Suprapubic skin (tissue), 4 donors: ENCODE measurements around the gene MYO16. TPM values are rescaled to one million over a fixed set of nuclear protein-coding genes. Genes with fewer than 3 reads are reported as not detected.

Source experiments
- DNase-seq, 2 donors: peaks; one replicate each; pipeline ENCODE4 v3.0.0-alpha.2; 2019; ENCODE audit warnings: low spot score in 2 of 2
- H3K27ac ChIP-seq: fragments of 200-600 bp; sonication (generic); one replicate; pipeline ENCODE4 v1.5.1; 2019
- H3K27me3 ChIP-seq: fragments of 200-600 bp; sonication (generic); one replicate; pipeline ENCODE4 v1.5.1; 2019
- H3K36me3 ChIP-seq: fragments of 200-600 bp; sonication (generic); one replicate; pipeline ENCODE4 v1.5.1; 2019
- H3K4me1 ChIP-seq: fragments of 200-600 bp; sonication (generic); one replicate; pipeline ENCODE4 v1.5.1; 2019
- H3K4me3 ChIP-seq: fragments of 200-600 bp; sonication (generic); one replicate; pipeline ENCODE4 v1.5.1; 2019; ENCODE audit warnings: mild to moderate bottlenecking
- H3K9me3 ChIP-seq: fragments of 200-600 bp; sonication (generic); one replicate; pipeline ENCODE4 v1.5.1; 2019
- EP300 ChIP-seq: sonication (generic); formaldehyde crosslinking; IDR thresholded peaks from one replicate; pipeline ENCODE4 v1.6.1; 2017; ENCODE audit warnings: antibody characterized with exemption
- POLR2A ChIP-seq, 2 donors: fragments of 450-650 bp; IDR thresholded peaks; one replicate each; pipeline ENCODE4 v1.6.1; 2017; ENCODE audit warnings: antibody characterized with exemption in 2 of 2, mild to moderate bottlenecking in 2 of 2, moderate library complexity in 2 of 2
- POLR2AphosphoS5 ChIP-seq, 3 donors: sonication (generic); formaldehyde crosslinking; IDR thresholded peaks; one replicate each; pipeline ENCODE4 v1.6.1; 2017; ENCODE audit warnings: antibody characterized with exemption in 3 of 3
- WGBS: methylation state at CpG from one replicate; pipeline ENCODE4 v1.1.5; 2018; 5-methylcytosine and 5-hydroxymethylcytosine counted together
- total RNA-seq, 4 donors: library from RNA; depleted of rRNA; stranded (reverse); fragments of >200 nt; gene quantifications; one replicate each; pipeline ENCODE4 v1.1.0, GENCODE V29; 2016
- TF ChIP-seq, protein P1 (sequence below), 2 donors: fragments of 200-600 bp in 1 of 2; fragments of 450-650 bp in 1 of 2; sonication (generic) in 1 of 2; IDR thresholded peaks; one replicate each; pipeline ENCODE4 v1.5.1; 2016 to 2019; ENCODE audit warnings: antibody characterized with exemption in 2 of 2, mild to moderate bottlenecking in 1 of 2, moderate library complexity in 1 of 2

The MYO16 gene
- total RNA-seq, 4 donors from 2014 or later = 0.08 to 0.98 (median 0.25) TPM

GRCh38 chr13:108922108-108922507 lies 292.7 kb downstream of the MYO16 start:
- Histone ChIP-seq H3K4me1 (peaks cover 4% of the 10 kb centered on the region), H3K9me3 (no peaks in the 10 kb centered on the region), H3K27me3 (no peaks in the 10 kb centered on the region), H3K27ac (no peak overlapping the region), H3K4me3 (no peak overlapping the region), H3K36me3 (no peaks in the 10 kb centered on the region)
- no peak for TF ChIP-seq EP300
- TF ChIP-seq POLR2A (IDR thresholded peaks at IDR 0.05) = no peak
- TF ChIP-seq, protein P1, sequence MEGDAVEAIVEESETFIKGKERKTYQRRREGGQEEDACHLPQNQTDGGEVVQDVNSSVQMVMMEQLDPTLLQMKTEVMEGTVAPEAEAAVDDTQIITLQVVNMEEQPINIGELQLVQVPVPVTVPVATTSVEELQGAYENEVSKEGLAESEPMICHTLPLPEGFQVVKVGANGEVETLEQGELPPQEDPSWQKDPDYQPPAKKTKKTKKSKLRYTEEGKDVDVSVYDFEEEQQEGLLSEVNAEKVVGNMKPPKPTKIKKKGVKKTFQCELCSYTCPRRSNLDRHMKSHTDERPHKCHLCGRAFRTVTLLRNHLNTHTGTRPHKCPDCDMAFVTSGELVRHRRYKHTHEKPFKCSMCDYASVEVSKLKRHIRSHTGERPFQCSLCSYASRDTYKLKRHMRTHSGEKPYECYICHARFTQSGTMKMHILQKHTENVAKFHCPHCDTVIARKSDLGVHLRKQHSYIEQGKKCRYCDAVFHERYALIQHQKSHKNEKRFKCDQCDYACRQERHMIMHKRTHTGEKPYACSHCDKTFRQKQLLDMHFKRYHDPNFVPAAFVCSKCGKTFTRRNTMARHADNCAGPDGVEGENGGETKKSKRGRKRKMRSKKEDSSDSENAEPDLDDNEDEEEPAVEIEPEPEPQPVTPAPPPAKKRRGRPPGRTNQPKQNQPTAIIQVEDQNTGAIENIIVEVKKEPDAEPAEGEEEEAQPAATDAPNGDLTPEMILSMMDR (IDR thresholded peaks at IDR 0.05) = no peak
- TF ChIP-seq POLR2AphosphoS5 (IDR thresholded peaks at IDR 0.05) = no peak
- WGBS = 72% methylated on average over 5 of the region's 5 CpGs
- DNase-seq = no peak

DNA sequence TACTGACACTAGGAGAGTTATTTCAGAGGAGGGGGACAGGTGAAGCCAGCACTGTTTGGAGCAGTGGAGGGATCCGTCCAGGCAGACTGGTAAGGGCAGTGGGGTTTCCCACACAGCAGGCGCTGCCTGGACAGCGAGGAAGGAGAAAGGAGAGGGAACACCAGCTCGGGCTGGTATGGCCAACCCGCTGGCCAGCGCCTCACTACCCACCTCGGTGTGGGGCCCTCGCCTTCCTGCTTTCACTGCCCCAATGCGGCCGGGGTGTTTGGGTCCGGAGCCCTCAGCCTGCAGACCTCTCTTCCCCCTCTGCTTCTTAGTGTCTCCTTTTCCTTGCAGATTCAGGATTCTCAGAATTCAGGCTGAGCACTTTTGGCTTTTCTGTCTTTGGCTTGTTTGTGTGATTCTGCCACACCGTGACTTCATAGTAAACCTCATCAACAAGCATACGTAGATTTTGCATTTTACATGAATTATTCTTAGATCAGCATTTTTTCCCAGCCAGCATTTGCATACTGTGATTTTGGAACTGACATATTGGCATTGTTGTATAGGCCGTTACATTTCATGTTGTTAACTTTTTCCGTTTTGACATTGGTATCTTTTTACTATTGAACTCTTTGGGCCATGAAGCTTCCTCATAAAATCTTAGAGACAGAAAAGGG lies 294.1 kb downstream of the MYO16 start:
- Histone ChIP-seq H3K4me3 (no peak overlapping the region), H3K27ac (no peak overlapping the region), H3K36me3 (no peaks in the 10 kb centered on the region), H3K4me1 (no peaks in the 10 kb centered on the region), H3K27me3 (no peaks in the 10 kb centered on the region), H3K9me3 (no peaks in the 10 kb centered on the region)
- TF ChIP-seq POLR2AphosphoS5 (IDR thresholded peaks at IDR 0.05) (no peak), POLR2A (IDR thresholded peaks at IDR 0.05) (no peak), EP300 (no peak)
- DNase-seq = no peak
- 86% methylated on average over 14 of the region's 15 CpGs for WGBS

GRCh38 chr13:108924134-108924533 lies 294.7 kb downstream of the MYO16 start:
- H3K27me3 ChIP-seq = no peaks in the 10 kb centered on the region
- no peaks in the 10 kb centered on the region for H3K36me3 ChIP-seq
- H3K4me1 ChIP-seq = no peaks in the 10 kb centered on the region
- DNase-seq = no peak
- H3K9me3 ChIP-seq = no peaks in the 10 kb centered on the region
- no peak overlapping the region for H3K27ac ChIP-seq
- no peak overlapping the region for H3K4me3 ChIP-seq
- TF ChIP-seq POLR2A (IDR thresholded peaks at IDR 0.05) = no peak
- TF ChIP-seq POLR2AphosphoS5 (IDR thresholded peaks at IDR 0.05) = no peak
- no peak for TF ChIP-seq EP300
- TF ChIP-seq, protein P1 (IDR thresholded peaks at IDR 0.05) = no peak
- 87% methylated on average over 5 of the region's 5 CpGs for WGBS

GRCh38 chr13:108924541-108924940 lies 295.1 kb downstream of the MYO16 start:
- 95% methylated on average over 11 of the region's 11 CpGs for WGBS
- TF ChIP-seq, protein P1 (IDR thresholded peaks at IDR 0.05) = no peak
- TF ChIP-seq POLR2A (IDR thresholded peaks at IDR 0.05) (no peak), POLR2AphosphoS5 (IDR thresholded peaks at IDR 0.05) (no peak), EP300 (no peak)

GRCh38 chr13:108925070-108925469 lies 295.7 kb downstream of the MYO16 start:
- TF ChIP-seq, protein P1 (IDR thresholded peaks at IDR 0.05) = no peak
- TF ChIP-seq EP300 (no peak), POLR2A (IDR thresholded peaks at IDR 0.05) (no peak), POLR2AphosphoS5 (IDR thresholded peaks at IDR 0.05) (no peak)
- no peaks in the 10 kb centered on the region for H3K9me3 ChIP-seq
- H3K4me1 ChIP-seq = no peaks in the 10 kb centered on the region
- no peak for DNase-seq
- no peaks in the 10 kb centered on the region for H3K36me3 ChIP-seq
- WGBS = 94% methylated on average over 6 of the region's 6 CpGs
- no peak overlapping the region for H3K27ac ChIP-seq
- no peak overlapping the region for H3K4me3 ChIP-seq
- no peaks in the 10 kb centered on the region for H3K27me3 ChIP-seq

More at GRCh38 chr13:108924541-108924940, 295.1 kb downstream of the MYO16 start:
- no peak for DNase-seq
- Histone ChIP-seq H3K36me3 (no peaks in the 10 kb centered on the region), H3K4me3 (no peak overlapping the region), H3K4me1 (no peaks in the 10 kb centered on the region), H3K27ac (no peak overlapping the region), H3K27me3 (no peaks in the 10 kb centered on the region), H3K9me3 (no peaks in the 10 kb centered on the region)

DNA sequence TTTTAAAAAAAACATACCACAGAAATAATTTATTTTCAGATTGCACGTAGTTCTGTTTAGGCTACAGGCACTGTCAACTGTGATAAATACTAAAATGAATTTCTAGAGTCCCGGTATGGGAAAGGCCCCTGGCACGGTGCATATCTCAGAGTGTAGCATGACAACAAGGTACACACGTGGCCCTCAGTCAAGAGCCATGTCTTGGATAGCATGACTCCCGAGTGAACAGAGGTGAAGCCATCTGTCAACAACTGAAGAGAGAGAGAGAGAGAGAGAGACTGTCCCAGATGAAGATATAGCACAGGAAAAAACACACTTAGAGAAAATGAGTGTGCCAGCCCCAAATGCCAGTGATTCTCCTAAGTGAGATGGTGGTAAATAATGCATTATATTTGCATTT lies 297.5 kb downstream of the MYO16 start:
- TF ChIP-seq POLR2AphosphoS5 (IDR thresholded peaks at IDR 0.05) = no peak
- Histone ChIP-seq H3K9me3 (no peaks in the 10 kb centered on the region), H3K27ac (no peak overlapping the region), H3K27me3 (no peaks in the 10 kb centered on the region), H3K4me1 (no peaks in the 10 kb centered on the region), H3K4me3 (no peak overlapping the region), H3K36me3 (no peaks in the 10 kb centered on the region)
- WGBS = 53% methylated on average over 5 of the region's 5 CpGs
- DNase-seq = no peak
